Peyer's patch (tissue), 4 donors: ENCODE results near the gene PPP1R26. TPM values are rescaled to one million over a fixed set of nuclear protein-coding genes. Genes with fewer than 3 reads are reported as not detected.

Source experiments
- DNase-seq, 3 donors: peaks; one replicate each; pipeline ENCODE4 v3.0.0-alpha.2; 2017 to 2019
- H3K27ac ChIP-seq, 4 donors: fragments of 200-600 bp; sonication (generic); one replicate each; pipeline ENCODE4 v1.5.1; 2016 to 2019
- H3K27me3 ChIP-seq, 2 donors: fragments of 200-600 bp; sonication (generic); one replicate each; pipeline ENCODE4 v1.5.1; 2019
- H3K36me3 ChIP-seq, 3 donors: fragments of 200-600 bp; sonication (generic); one replicate each; pipeline ENCODE4 v1.5.1; 2016 to 2019
- H3K4me1 ChIP-seq, 4 donors: fragments of 200-600 bp; sonication (generic); one replicate each; pipeline ENCODE4 v1.5.1; 2016 to 2019
- H3K4me3 ChIP-seq, 4 donors: fragments of 200-600 bp; sonication (generic); 1 replicate in 3 of 4; 2 replicates in 1 of 4; pipeline ENCODE4 v1.5.1; 2016 to 2019; ENCODE audit warnings: mild to moderate bottlenecking in 1 of 4
- H3K9me3 ChIP-seq, 4 donors: fragments of 200-600 bp; sonication (generic); one replicate each; pipeline ENCODE4 v1.5.1; 2016 to 2019; ENCODE audit warnings: mild to moderate bottlenecking in 1 of 4
- POLR2A ChIP-seq, 2 donors: fragments of 450-650 bp; IDR thresholded peaks; one replicate each; pipeline ENCODE4 v1.5.1; 2017; ENCODE audit warnings: antibody characterized with exemption in 2 of 2, mild to moderate bottlenecking in 2 of 2, moderate library complexity in 2 of 2
- total RNA-seq, 4 donors: library from RNA; depleted of rRNA; stranded (reverse); fragments of >200 nt; gene quantifications; one replicate each; pipeline ENCODE4 v1.1.0, GENCODE V29; 2016
- TF ChIP-seq, protein P1 (sequence below), 6 experiments: fragments of 450-650 bp in 4 of 6; fragments of 200-600 bp in 2 of 6; sonication (generic) in 1 of 6; IDR thresholded peaks; one replicate each; pipeline ENCODE4 v1.5.1; 2017 to 2019; ENCODE audit warnings: antibody characterized with exemption in 6 of 6, mild to moderate bottlenecking in 3 of 6, moderate library complexity in 1 of 6

The PPP1R26 gene
- total RNA-seq, 4 donors from 2014 or later = 12.4 to 34.0 (median 18.7) TPM

DNA sequence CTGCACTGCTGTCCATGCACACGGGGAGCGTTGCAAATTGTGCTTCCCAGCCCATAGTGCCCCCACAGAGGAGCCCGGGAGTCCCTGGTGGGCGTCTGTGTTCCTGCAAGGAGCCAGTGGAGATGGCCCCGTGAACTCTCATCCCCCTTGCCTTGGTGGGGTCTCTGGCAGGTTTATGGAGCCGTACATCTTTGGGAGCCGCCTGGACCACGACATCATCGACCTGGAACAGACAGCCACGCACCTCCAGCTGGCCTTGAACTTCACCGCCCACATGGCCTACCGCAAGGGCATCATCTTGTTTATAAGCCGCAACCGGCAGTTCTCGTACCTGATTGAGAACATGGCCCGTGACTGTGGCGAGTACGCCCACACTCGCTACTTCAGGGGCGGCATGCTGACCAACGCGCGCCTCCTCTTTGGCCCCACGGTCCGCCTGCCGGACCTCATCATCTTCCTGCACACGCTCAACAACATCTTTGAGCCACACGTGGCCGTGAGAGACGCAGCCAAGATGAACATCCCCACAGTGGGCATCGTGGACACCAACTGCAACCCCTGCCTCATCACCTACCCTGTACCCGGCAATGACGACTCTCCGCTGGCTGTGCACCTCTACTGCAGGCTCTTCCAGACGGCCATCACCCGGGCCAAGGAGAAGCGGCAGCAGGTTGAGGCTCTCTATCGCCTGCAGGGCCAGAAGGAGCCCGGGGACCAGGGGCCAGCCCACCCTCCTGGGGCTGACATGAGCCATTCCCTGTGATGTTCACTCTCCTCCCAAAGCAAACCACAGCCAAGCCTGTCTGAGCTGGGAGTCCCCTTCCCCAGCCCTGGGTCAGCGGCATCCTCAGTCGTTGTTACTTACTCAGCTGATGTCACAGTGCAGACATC is 24.0 kb downstream of the PPP1R26 start:
- Histone ChIP-seq H3K4me3 (no peak overlapping the region), H3K27ac (no peak overlapping the region), H3K4me1 (peaks cover 3 to 22% (median 15%) of the 10 kb centered on the region in 4 donors), H3K36me3 (peaks cover 0 to 26% (median 0%) of the 10 kb centered on the region in 3 donors), H3K27me3 (no peaks in the 10 kb centered on the region), H3K9me3 (no peaks in the 10 kb centered on the region)
- peak in 1 of 3 donors; percentile 45 for DNase-seq
- TF ChIP-seq POLR2A (IDR thresholded peaks at IDR 0.05) = no peak
- TF ChIP-seq, protein P1, sequence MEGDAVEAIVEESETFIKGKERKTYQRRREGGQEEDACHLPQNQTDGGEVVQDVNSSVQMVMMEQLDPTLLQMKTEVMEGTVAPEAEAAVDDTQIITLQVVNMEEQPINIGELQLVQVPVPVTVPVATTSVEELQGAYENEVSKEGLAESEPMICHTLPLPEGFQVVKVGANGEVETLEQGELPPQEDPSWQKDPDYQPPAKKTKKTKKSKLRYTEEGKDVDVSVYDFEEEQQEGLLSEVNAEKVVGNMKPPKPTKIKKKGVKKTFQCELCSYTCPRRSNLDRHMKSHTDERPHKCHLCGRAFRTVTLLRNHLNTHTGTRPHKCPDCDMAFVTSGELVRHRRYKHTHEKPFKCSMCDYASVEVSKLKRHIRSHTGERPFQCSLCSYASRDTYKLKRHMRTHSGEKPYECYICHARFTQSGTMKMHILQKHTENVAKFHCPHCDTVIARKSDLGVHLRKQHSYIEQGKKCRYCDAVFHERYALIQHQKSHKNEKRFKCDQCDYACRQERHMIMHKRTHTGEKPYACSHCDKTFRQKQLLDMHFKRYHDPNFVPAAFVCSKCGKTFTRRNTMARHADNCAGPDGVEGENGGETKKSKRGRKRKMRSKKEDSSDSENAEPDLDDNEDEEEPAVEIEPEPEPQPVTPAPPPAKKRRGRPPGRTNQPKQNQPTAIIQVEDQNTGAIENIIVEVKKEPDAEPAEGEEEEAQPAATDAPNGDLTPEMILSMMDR (IDR thresholded peaks at IDR 0.05) = no peak

DNA sequence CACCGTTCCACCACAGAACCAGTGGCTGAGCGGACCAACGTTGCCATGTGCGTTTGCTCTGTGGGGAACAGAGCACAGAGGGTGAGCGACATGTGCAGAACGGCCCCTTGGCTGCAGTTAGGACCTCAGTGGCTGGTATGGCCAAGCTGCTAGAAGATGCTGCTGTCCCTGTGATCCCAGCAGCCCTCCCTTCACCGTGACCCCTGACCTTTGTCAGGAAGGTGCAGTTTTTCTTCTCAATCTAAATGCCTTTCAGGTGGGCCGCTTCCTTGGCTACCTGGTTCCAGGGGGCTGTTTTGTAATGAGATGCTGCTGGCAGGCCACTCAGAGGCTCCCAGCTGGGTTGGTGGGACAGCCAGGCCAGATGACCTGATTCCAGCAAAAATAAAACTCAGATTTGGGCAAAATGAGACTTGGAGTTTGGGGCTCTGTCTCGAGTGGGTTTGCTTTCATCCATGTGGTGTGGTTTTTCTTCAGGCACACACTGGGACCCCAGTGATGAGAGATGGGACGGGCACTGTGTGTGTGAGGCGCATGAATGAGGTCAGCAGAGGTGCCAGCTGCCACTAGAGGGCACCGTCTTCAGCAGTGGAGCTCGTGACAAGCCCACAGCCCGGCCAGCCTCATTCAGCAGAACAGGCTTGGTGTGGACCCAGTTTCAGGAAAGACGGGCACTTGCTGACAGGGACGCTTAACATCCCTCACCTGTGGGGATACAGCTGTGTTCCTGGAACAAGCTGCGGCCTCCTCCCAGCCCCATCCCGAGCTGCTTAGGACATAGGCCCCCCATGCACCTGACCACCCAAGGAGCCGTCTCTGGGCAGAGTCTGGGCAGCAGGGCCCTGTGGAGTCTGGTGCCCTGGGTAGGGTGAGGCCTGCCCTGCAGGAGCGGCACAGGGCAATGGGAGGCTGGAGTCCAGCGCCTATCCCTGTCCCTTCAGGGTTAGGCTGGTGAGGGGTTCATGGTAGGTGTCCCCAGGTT is 25.0 kb downstream of the PPP1R26 start:
- peaks cover 0 to 26% (median 0%) of the 10 kb centered on the region in 3 donors for H3K36me3 ChIP-seq
- DNase-seq = peak; percentile 44 to 83 (median 72)
- H3K4me3 ChIP-seq = no peak overlapping the region
- H3K4me1 ChIP-seq = peaks cover 3 to 15% (median 9%) of the 10 kb centered on the region in 4 donors
- H3K27ac ChIP-seq = no peak overlapping the region
- H3K9me3 ChIP-seq = no peaks in the 10 kb centered on the region
- H3K27me3 ChIP-seq = no peaks in the 10 kb centered on the region
- TF ChIP-seq, protein P1 (IDR thresholded peaks at IDR 0.05) = peak in 5 of 6 experiments; percentile 56 to 68 (median 61)
- TF ChIP-seq POLR2A (IDR thresholded peaks at IDR 0.05) = no peak

DNA sequence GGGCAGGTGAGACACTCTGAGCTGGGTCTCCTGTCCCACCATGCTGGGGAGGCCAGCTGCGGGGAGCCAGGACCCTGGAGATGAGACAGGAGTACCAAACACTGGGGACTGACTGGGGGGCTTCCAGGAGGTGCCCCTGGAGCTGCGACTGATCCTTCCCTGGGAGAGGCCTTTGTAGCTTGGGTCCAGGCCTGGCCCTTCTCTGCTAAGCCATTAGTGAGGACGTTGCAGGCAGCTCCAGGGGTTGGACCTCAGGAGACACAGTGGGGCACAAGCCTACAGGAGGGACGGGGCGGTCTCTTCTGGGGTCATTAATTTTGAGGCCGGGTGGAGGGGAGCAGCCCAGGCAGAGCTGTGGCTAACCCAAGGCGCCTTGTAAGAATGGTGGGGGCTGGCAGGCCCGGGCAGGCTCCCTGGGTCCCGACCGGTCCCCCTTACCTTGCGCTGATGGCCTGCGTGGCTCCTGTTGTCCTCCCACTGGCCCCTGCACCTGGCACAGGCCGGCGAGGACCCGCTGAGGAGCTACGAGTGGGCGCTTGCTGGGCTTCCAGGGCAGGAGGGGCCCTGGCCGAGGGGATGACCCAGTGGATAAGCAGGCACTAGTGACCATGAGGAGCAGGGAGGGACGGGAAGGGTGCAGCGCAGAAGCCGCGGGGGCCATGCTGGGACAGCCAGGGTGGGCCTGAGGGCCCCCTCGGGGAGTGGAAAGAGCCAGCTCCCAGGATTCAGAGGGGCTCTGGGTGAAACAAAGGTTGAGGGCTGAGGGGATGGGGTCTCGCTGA is 26.0 kb downstream of the PPP1R26 start:
- Histone ChIP-seq H3K4me3 (no peak overlapping the region), H3K9me3 (no peaks in the 10 kb centered on the region), H3K27me3 (no peaks in the 10 kb centered on the region), H3K27ac (no peak overlapping the region), H3K4me1 (peaks cover 3 to 14% (median 9%) of the 10 kb centered on the region in 4 donors), H3K36me3 (peaks cover 0 to 26% (median 0%) of the 10 kb centered on the region in 3 donors)
- no peak for TF ChIP-seq POLR2A (IDR thresholded peaks at IDR 0.05)
- TF ChIP-seq, protein P1 (IDR thresholded peaks at IDR 0.05) = no peak
- peak in 1 of 3 donors; percentile 34 for DNase-seq

DNA sequence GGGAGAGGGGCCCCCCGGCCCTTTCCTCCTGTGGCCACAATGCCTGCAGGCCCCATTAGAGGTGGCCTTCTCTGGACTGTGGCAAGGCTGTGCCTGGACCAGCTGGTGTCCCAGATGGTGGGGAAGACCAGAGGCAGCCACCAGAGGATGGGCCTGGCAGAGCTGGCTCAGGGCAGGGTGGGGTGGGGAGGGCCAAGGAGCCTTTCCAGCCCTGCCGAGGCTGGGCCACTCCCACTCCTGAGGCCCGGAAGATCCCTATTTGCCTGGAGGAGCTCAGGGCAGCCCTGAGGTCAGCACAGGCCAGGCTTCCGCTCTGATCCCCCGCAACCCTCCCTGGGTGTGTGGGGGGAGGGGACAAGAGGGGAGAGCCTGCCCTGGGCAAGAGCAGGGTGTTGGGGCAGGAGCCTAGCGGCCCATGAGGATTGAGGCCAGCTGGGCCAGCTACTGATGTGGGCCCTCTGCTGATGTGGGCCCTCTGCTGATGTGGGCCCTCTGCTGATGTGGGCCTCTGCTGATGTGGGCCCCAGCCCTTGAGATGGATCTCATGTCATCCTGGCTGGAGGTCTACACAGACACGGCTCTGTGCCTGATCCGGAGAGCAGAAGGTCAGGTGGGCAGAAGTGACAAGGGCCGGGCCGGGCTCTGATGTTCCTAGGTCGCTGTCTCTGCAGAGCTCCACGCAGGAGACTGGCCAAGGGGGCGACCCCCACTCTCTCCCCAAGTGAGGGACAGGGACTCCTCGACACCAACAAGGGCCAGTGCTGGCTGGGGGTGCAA is 26.9 kb downstream of the PPP1R26 start:
- TF ChIP-seq, protein P1 (IDR thresholded peaks at IDR 0.05) = no peak
- no peak for TF ChIP-seq POLR2A (IDR thresholded peaks at IDR 0.05)
- no peak overlapping the region for H3K4me3 ChIP-seq
- H3K9me3 ChIP-seq = no peaks in the 10 kb centered on the region
- H3K36me3 ChIP-seq = peaks cover 0 to 26% (median 0%) of the 10 kb centered on the region in 3 donors
- no peaks in the 10 kb centered on the region for H3K27me3 ChIP-seq
- H3K4me1 ChIP-seq = peaks cover under 1 to 10% (median 4%) of the 10 kb centered on the region in 4 donors
- peak in 1 of 3 donors; percentile 39 for DNase-seq
- H3K27ac ChIP-seq = no peak overlapping the region
